Mammary epithelial cell (primary cell): Measurements from ENCODE around the gene INPP4A.

Experiments used
- EZH2 ChIP-seq: IDR thresholded peaks from 2 replicates; pipeline ENCODE4 v1.6.1; 2012; ENCODE audit warnings: low read length, inconsistent platforms, borderline replicate concordance
- TF ChIP-seq, protein P1 (sequence below), 2 donors: IDR thresholded peaks in 1 of 2; conservative IDR thresholded peaks in 1 of 2; 2 replicates each; pipeline ENCODE4 v1.5.1; 2011 to 2012; ENCODE audit warnings: inconsistent platforms in 2 of 2, low read length in 2 of 2, mild to moderate bottlenecking in 2 of 2, control low read depth in 1 of 2, low read depth in 1 of 2; ENCODE audit not compliant: insufficient read depth in 1 of 2; ENCODE audit errors: extremely low read depth in 1 of 2

GRCh38 chr2:98572211-98572610, 127.6 kb downstream of the INPP4A start:
- TF ChIP-seq, protein P1, sequence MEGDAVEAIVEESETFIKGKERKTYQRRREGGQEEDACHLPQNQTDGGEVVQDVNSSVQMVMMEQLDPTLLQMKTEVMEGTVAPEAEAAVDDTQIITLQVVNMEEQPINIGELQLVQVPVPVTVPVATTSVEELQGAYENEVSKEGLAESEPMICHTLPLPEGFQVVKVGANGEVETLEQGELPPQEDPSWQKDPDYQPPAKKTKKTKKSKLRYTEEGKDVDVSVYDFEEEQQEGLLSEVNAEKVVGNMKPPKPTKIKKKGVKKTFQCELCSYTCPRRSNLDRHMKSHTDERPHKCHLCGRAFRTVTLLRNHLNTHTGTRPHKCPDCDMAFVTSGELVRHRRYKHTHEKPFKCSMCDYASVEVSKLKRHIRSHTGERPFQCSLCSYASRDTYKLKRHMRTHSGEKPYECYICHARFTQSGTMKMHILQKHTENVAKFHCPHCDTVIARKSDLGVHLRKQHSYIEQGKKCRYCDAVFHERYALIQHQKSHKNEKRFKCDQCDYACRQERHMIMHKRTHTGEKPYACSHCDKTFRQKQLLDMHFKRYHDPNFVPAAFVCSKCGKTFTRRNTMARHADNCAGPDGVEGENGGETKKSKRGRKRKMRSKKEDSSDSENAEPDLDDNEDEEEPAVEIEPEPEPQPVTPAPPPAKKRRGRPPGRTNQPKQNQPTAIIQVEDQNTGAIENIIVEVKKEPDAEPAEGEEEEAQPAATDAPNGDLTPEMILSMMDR (conservative IDR thresholded peaks at IDR 0.05 in 1 of 2, IDR thresholded peaks at IDR 0.05 in 1 of 2; ENCODE audit: extremely low read depth in 1 of 2, insufficient read depth in 1 of 2, low read depth in 1 of 2, low read length in 2 of 2), result no peak
- no peak for TF ChIP-seq EZH2
